ENCODE measurements around the gene IRF9. TPM values are rescaled to one million over a fixed set of nuclear protein-coding genes. Genes with fewer than 3 reads are reported as not detected.
"Not testable (repeated sequence)": the region's sequence is repeated elsewhere in the genome, so short reads cannot be mapped to it uniquely, and the experiment has no call there.

IRF9 gene
- total and polyA plus RNA-seq, 7 experiments from 2014 or later = 73.3 to 337 (median 134) TPM

DNA sequence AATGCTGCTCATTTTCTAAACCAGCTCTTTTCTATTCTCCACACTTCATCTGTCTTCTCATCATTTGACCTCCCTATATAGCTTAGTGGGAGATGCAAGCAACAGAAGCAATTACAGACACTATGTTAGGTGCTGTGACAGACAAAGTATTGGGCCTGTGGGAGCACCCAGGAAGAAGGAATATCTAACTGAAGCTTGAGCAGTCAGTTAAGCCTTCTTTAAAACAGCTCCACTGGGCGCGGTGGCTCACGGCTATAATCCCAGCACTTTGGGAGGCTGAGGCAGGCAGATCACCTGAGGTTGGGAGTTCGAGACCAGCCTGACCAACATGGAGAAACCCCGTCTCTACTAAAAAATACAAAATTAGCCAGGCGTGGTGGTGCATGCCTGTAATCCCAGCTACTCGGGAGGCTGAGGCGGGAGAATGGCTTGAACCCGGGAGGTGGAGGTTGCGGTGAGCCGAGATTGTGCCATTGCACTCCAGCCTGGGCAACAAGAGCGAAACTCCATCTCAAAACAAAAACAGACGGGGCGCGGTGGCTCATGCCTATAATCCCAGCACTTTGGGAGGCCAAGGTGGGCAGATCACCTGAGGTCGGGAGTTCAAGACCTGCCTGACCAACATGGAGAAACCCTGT lies 42.3 kb downstream of the IRF9 start:
- H3K27me3 ChIP-seq (ENCODE audit: control insufficient read depth in 2 of 2, insufficient read depth in 2 of 2, low read length in 2 of 2); intact Hi-C loops (cut with micrococcal nuclease); ATAC-seq; DNase-seq; H3K9me3 ChIP-seq (ENCODE audit: control insufficient read depth in 2 of 3, low read length in 3 of 3); H3K27ac ChIP-seq (ENCODE audit: low read depth, low read length); H3K4me3 Mint-ChIP-seq; H3K4me3 ChIP-seq (ENCODE audit: low read length); H3K27me3 Mint-ChIP-seq; H3K4me1 ChIP-seq (ENCODE audit: control insufficient read depth in 2 of 2, insufficient read depth in 2 of 2, low read length in 2 of 2): not testable (repeated sequence)
- peaks cover 6 to 64% (median 46%) of the 10 kb centered on the region in 5 donors for H3K36me3 Mint-ChIP-seq
- H3K4me1 Mint-ChIP-seq = peaks cover 25 to 58% (median 45%) of the 10 kb centered on the region in 7 donors
- ChIA-PET POLR2A (interaction anchor here (0.6 to 7.2 kb wide), 2 partner anchors 8 to 83 kb away, joined by 3 to 47 read pairs; partner anchors contain the start of gene TM9SF1), CTCF (interaction anchor here (0.7 to 1.1 kb wide), 2 partner anchors 9 to 129 kb away, joined by 3 to 4 read pairs; no protein-coding TSS in a partner anchor)
- H3K36me3 ChIP-seq (ENCODE audit: control insufficient read depth in 2 of 3, insufficient read depth in 3 of 3, low read length in 3 of 3) = peaks cover 0 to 34% (median 3%) of the 10 kb centered on the region in 3 experiments
- peak overlapping the region in 2 of 9 donors; percentile 54 to 64 for H3K27ac Mint-ChIP-seq
- H3K9me3 Mint-ChIP-seq = peaks cover 0 to 15% (median 3%) of the 10 kb centered on the region in 11 donors

DNA sequence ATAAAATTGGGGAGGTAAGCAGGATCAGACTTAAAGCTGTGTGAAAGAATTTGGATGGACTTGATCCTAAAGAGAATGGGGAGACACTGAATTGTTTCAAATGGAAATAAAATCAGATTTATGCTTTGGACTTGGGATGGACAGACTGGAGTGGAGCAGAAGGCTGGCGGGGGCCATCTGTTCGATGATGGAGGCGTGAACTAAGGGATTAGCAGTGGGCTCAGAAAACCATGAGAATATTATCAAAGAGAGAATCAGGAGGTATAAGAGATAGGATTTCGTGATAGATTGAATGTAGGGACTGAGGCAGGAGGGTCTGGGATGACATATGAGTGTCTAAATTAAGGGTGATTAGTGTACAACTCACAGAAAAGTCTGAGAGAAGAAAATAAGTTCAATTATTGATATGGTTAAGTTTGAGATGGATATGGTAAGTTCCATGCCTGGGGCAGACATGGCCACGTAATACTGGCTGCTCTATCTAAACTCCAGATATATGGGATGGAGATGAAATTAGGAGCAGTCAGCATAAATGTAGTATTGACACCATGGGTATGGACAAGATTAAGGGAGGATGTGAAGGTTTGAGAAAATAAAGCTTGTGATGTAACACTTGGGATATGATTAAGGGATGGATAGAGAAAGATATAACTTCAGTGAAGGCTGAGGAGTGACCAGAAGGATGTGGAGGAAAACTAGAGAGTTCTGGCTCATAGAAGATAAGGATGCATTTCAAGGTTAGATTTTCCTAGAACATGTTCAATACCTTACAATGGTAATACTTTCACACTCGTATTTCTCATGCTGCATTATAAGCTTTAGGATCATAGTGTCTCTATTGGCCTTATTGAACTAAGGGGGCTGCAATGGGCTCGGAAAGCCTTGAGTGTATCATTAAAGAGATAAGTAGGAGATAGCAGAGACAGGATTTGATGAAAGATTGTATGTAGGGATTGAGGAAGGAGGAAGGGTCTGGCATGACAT lies 43.4 kb downstream of the IRF9 start:
- ATAC-seq = no peak
- CTCF ChIA-PET = interaction anchor here (1.7 kb wide), 1 partner anchor 43 kb away, joined by 4 read pairs; the partner anchor contains the start of gene IRF9
- Histone ChIP-seq H3K9me3 (ENCODE audit: control insufficient read depth in 2 of 3, low read length in 3 of 3) (no peaks in the 10 kb centered on the region), H3K4me1 (ENCODE audit: control insufficient read depth in 2 of 2, insufficient read depth in 2 of 2, low read length in 2 of 2) (no peaks in the 10 kb centered on the region), H3K36me3 (ENCODE audit: control insufficient read depth in 2 of 3, insufficient read depth in 3 of 3, low read length in 3 of 3) (peaks cover 2 to 43% (median 9%) of the 10 kb centered on the region in 3 experiments), H3K4me3 (ENCODE audit: low read length) (no peak overlapping the region), H3K27ac (ENCODE audit: low read depth, low read length) (no peak overlapping the region), H3K27me3 (ENCODE audit: control insufficient read depth in 2 of 2, insufficient read depth in 2 of 2, low read length in 2 of 2) (no peaks in the 10 kb centered on the region)
- no peak for DNase-seq
- Mint-ChIP-seq H3K27me3 (no peaks in the 10 kb centered on the region), H3K9me3 (peaks cover 0 to 15% (median 3%) of the 10 kb centered on the region in 11 donors), H3K4me1 (peaks cover 18 to 51% (median 34%) of the 10 kb centered on the region in 7 donors), H3K27ac (peak overlapping the region in 4 of 9 donors; percentile 2 to 20 (median 12)), H3K4me3 (no peak overlapping the region), H3K36me3 (peaks cover 6 to 58% (median 45%) of the 10 kb centered on the region in 5 donors)
- POLR2A ChIA-PET = interaction anchor here (1.0 to 7.2 kb wide), 3 partner anchors 10 to 44 kb away, joined by 3 to 47 read pairs (median 4); partner anchors contain the start of genes IRF9, REC8 and TM9SF1
- intact Hi-C loops (cut with micrococcal nuclease) = no loop called here

DNA sequence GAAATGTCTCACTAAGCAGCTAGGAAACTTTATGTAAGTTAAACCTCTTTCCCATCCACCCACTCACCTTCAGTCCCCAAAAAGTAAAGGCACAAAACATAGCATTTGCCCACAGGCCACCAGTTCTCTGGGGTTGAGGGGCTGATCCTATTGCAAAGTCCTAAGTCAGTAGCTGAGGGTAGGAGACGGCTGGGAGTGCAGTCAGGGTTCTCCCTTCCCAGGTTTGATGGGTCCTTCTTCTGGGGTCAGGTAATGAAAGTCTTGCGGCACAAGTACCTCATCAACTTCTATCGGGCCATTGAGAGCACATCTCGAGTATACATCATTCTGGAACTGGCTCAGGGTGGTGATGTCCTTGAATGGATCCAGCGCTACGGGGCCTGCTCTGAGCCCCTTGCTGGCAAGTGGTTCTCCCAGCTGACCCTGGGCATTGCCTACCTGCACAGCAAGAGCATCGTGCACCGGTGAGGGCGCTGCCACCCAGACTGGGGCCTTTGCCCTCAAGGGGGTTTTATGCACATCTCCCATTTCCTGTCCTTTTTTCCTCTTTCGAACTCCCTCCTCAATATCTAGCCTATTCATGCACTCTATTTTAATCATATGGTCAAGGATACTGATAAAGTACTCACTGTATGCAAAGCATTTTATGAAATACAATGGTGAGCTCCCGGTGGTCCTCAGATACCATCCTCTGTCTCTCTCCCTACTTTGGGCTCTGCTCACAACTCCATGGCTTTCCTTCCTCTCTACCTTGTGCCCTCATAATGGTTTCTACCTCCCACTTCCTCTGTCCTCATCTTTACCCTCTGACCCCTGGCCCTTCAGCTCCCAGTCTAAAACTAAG lies 45.4 kb downstream of the IRF9 start:
- Histone ChIP-seq H3K36me3 (ENCODE audit: control insufficient read depth in 2 of 3, insufficient read depth in 3 of 3, low read length in 3 of 3) (peaks cover 8 to 58% (median 21%) of the 10 kb centered on the region in 3 experiments), H3K27me3 (ENCODE audit: control insufficient read depth in 2 of 2, insufficient read depth in 2 of 2, low read length in 2 of 2) (no peaks in the 10 kb centered on the region), H3K27ac (ENCODE audit: low read depth, low read length) (no peak overlapping the region), H3K9me3 (ENCODE audit: control insufficient read depth in 2 of 3, low read length in 3 of 3) (no peaks in the 10 kb centered on the region), H3K4me1 (ENCODE audit: control insufficient read depth in 2 of 2, insufficient read depth in 2 of 2, low read length in 2 of 2) (peaks cover 4% of the 10 kb centered on the region in 2 donors), H3K4me3 (ENCODE audit: low read length) (no peak overlapping the region)
- peaks cover 25 to 60% (median 43%) of the 10 kb centered on the region in 7 donors for H3K4me1 Mint-ChIP-seq
- H3K27ac Mint-ChIP-seq = peak overlapping the region in 5 of 9 donors; percentile 6 to 57 (median 32)
- peaks cover 0 to 13% (median 3%) of the 10 kb centered on the region in 11 donors for H3K9me3 Mint-ChIP-seq
- no peak for DNase-seq
- ATAC-seq = no peak
- H3K4me3 Mint-ChIP-seq = no peak overlapping the region
- intact Hi-C loops (cut with micrococcal nuclease) = no loop called here
- ChIA-PET POLR2A (interaction anchor here (0.7 to 7.2 kb wide), 6 partner anchors 9 to 230 kb away, joined by 3 to 47 read pairs (median 4); partner anchors contain the start of genes IRF9, MDP1 and TM9SF1), CTCF (interaction anchor here (0.5 to 2.7 kb wide), 5 partner anchors 11 to 107 kb away, joined by 3 to 6 read pairs (median 4); partner anchors contain the start of genes IRF9 and TM9SF1)
- H3K36me3 Mint-ChIP-seq = peaks cover 15 to 69% (median 51%) of the 10 kb centered on the region in 5 donors
- no peaks in the 10 kb centered on the region for H3K27me3 Mint-ChIP-seq

DNA sequence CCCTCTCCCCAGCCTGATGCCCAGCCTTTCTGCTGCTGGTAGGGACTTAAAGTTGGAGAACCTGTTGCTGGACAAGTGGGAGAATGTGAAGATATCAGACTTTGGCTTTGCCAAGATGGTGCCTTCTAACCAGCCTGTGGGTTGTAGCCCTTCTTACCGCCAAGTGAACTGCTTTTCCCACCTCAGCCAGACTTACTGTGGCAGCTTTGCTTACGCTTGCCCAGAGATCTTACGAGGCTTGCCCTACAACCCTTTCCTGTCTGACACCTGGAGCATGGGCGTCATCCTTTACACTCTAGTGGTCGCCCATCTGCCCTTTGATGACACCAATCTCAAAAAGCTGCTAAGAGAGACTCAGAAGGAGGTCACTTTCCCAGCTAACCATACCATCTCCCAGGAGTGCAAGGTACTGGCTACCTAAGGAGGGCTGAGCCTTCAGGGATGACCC lies 46.1 kb downstream of the IRF9 start:
- CTCF ChIA-PET = interaction anchor here (0.6 to 2.7 kb wide), 2 partner anchors 11 to 35 kb away, joined by 3 to 6 read pairs; partner anchors contain the start of genes TINF2 and TM9SF1

DNA sequence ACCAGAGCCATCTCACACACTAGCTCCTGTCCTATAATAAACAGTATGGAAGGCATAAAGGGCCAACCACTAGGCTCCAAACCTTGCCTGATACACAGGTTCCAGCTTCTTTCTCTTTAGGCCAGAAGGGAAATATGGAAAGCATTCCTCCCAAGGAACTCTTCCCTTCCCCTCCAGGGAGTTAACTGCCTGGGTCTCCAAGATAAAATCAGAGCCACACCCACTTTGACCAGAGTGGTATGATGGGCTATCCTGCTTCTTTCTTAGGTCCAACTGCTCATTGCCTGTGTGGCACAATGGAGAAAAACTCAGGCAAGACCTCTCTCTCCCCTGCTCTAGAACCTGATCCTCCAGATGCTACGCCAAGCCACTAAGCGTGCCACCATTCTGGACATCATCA lies 46.6 kb downstream of the IRF9 start:
- ChIA-PET CTCF (interaction anchor here (0.6 to 2.7 kb wide), 2 partner anchors 12 to 35 kb away, joined by 3 to 6 read pairs; partner anchors contain the start of genes TINF2 and TM9SF1), POLR2A (interaction anchor here (0.6 to 7.2 kb wide), 6 partner anchors 8 to 83 kb away, joined by 3 to 47 read pairs (median 4); partner anchors contain the start of genes MDP1, RABGGTA and TM9SF1)
- no peaks in the 10 kb centered on the region for H3K27me3 ChIP-seq (ENCODE audit: control insufficient read depth in 2 of 2, insufficient read depth in 2 of 2, low read length in 2 of 2)
- H3K36me3 ChIP-seq (ENCODE audit: control insufficient read depth in 2 of 3, insufficient read depth in 3 of 3, low read length in 3 of 3) = peaks cover 8 to 59% (median 21%) of the 10 kb centered on the region in 3 experiments
- H3K27ac Mint-ChIP-seq = peak overlapping the region in 4 of 9 donors; percentile 25 to 53 (median 39)
- no peaks in the 10 kb centered on the region for H3K27me3 Mint-ChIP-seq
- DNase-seq (no peak), ATAC-seq (no peak)
- H3K9me3 Mint-ChIP-seq = peaks cover 0 to 6% (median 3%) of the 10 kb centered on the region in 11 donors
- H3K4me3 Mint-ChIP-seq = no peak overlapping the region
- no peak overlapping the region for H3K27ac ChIP-seq (ENCODE audit: low read depth, low read length)
- H3K9me3 ChIP-seq (ENCODE audit: control insufficient read depth in 2 of 3, low read length in 3 of 3) = no peaks in the 10 kb centered on the region
- peaks cover 13 to 14% of the 10 kb centered on the region in 2 donors for H3K4me1 ChIP-seq (ENCODE audit: control insufficient read depth in 2 of 2, insufficient read depth in 2 of 2, low read length in 2 of 2)
- H3K4me1 Mint-ChIP-seq = peaks cover 26 to 65% (median 48%) of the 10 kb centered on the region in 7 donors
- H3K36me3 Mint-ChIP-seq = peaks cover 18 to 60% (median 42%) of the 10 kb centered on the region in 5 donors
- intact Hi-C loops (cut with micrococcal nuclease) = no loop called here
- H3K4me3 ChIP-seq (ENCODE audit: low read length) = no peak overlapping the region

More for the DNA sequence above, 46.1 kb downstream of the IRF9 start:
- peaks cover 8 to 59% (median 21%) of the 10 kb centered on the region in 3 experiments for H3K36me3 ChIP-seq (ENCODE audit: control insufficient read depth in 2 of 3, insufficient read depth in 3 of 3, low read length in 3 of 3)
- peaks cover 18 to 65% (median 46%) of the 10 kb centered on the region in 5 donors for H3K36me3 Mint-ChIP-seq
- no peak overlapping the region for H3K4me3 Mint-ChIP-seq
- H3K9me3 ChIP-seq (ENCODE audit: control insufficient read depth in 2 of 3, low read length in 3 of 3) = no peaks in the 10 kb centered on the region
- intact Hi-C loops (cut with micrococcal nuclease) = no loop called here
- peaks cover 8 to 10% of the 10 kb centered on the region in 2 donors for H3K4me1 ChIP-seq (ENCODE audit: control insufficient read depth in 2 of 2, insufficient read depth in 2 of 2, low read length in 2 of 2)
- H3K9me3 Mint-ChIP-seq = peaks cover 0 to 8% (median 3%) of the 10 kb centered on the region in 11 donors
- peak overlapping the region in 6 of 9 donors; percentile 10 to 57 (median 32) for H3K27ac Mint-ChIP-seq
- POLR2A ChIA-PET = interaction anchor here (1.0 to 7.2 kb wide), 5 partner anchors 9 to 83 kb away, joined by 3 to 47 read pairs (median 4); partner anchors contain the start of genes MDP1, RABGGTA and TM9SF1
- H3K4me1 Mint-ChIP-seq = peaks cover 26 to 62% (median 47%) of the 10 kb centered on the region in 7 donors
- ATAC-seq (peak; percentile 37), DNase-seq (no peak)
- no peak overlapping the region for H3K4me3 ChIP-seq (ENCODE audit: low read length)
- no peaks in the 10 kb centered on the region for H3K27me3 ChIP-seq (ENCODE audit: control insufficient read depth in 2 of 2, insufficient read depth in 2 of 2, low read length in 2 of 2)
- no peak overlapping the region for H3K27ac ChIP-seq (ENCODE audit: low read depth, low read length)
- no peaks in the 10 kb centered on the region for H3K27me3 Mint-ChIP-seq
